GM23338 (cell line): ENCODE results near the gene C17orf107. TPM values are rescaled to one million over a fixed set of nuclear protein-coding genes. Genes with fewer than 3 reads are reported as not detected.

Source experiments
- ATAC-seq: fragments of 200-7000 bp; cut with Tn5 transposase; 3 replicates; pipeline ENCODE4 v1.9.1; 2020
- DNase-seq: peaks from one replicate; pipeline ENCODE4 v3.0.0-alpha.2; 2015; ENCODE audit warnings: low spot score
- H2AFZ ChIP-seq: fragments of 200-600 bp; sonication (generic); 2 replicates; pipeline ENCODE4 v1.8.0; 2016; ENCODE audit warnings: antibody characterized with exemption, mild to moderate bottlenecking, moderate library complexity
- H3F3A ChIP-seq: fragments of 200-600 bp; sonication (generic); replicated peaks from 2 replicates; pipeline ENCODE4 v1.8.0; 2017; ENCODE audit warnings: antibody characterized with exemption, mixed run types, low read depth
- H3K27ac ChIP-seq: fragments of 200-600 bp; sonication (generic); 2 replicates; pipeline ENCODE4 v1.6.1; 2016; ENCODE audit warnings: low read depth
- H3K27me3 ChIP-seq: fragments of 200-600 bp; sonication (generic); 2 replicates; pipeline ENCODE4 v1.8.0; 2016; ENCODE audit warnings: mild to moderate bottlenecking, mixed run types, moderate library complexity; ENCODE audit not compliant: insufficient read depth
- H3K36me3 ChIP-seq: fragments of 200-600 bp; sonication (generic); 2 replicates; pipeline ENCODE4 v1.8.0; 2016; ENCODE audit warnings: mild to moderate bottlenecking; ENCODE audit not compliant: insufficient read depth
- H3K4me1 ChIP-seq: fragments of 200-600 bp; sonication (generic); 2 replicates; pipeline ENCODE4 v1.8.0; 2016; ENCODE audit warnings: mild to moderate bottlenecking, moderate library complexity; ENCODE audit not compliant: insufficient read depth
- H3K4me2 ChIP-seq: fragments of 200-600 bp; sonication (generic); 2 replicates; pipeline ENCODE4 v1.7.1; 2017; ENCODE audit warnings: mixed run types
- H3K4me3 ChIP-seq: fragments of 200-600 bp; sonication (generic); 2 replicates; pipeline ENCODE4 v1.6.1; 2016; ENCODE audit warnings: mixed run types
- H3K79me2 ChIP-seq: fragments of 200-600 bp; sonication (generic); replicated peaks from 2 replicates; pipeline ENCODE4 v1.8.0; 2017; ENCODE audit warnings: mild to moderate bottlenecking; ENCODE audit not compliant: insufficient read depth
- H3K9me2 ChIP-seq: fragments of 200-600 bp; sonication (generic); 2 replicates; pipeline ENCODE4 v1.8.0; 2017; ENCODE audit not compliant: insufficient read depth
- H4K20me1 ChIP-seq: fragments of 200-600 bp; sonication (generic); replicated peaks from 2 replicates; pipeline ENCODE4 v1.8.0; 2017; ENCODE audit warnings: mild to moderate bottlenecking; ENCODE audit not compliant: insufficient read depth
- H3K27ac Mint-ChIP-seq: 2 replicates; pipeline ENCODE4 v1.8.0; 2020; ENCODE audit warnings: inconsistent platforms, mild to moderate bottlenecking, moderate library complexity, mixed read lengths
- H3K27me3 Mint-ChIP-seq: 3 replicates; pipeline ENCODE4 v1.8.0; 2022; ENCODE audit warnings: low read depth, mild to moderate bottlenecking, moderate library complexity, mixed read lengths, inconsistent platforms; ENCODE audit not compliant: insufficient read depth, poor library complexity
- H3K36me3 Mint-ChIP-seq: 3 replicates; pipeline ENCODE4 v1.8.0; 2021; ENCODE audit warnings: low read depth, mild to moderate bottlenecking, inconsistent platforms, moderate library complexity, mixed read lengths
- H3K4me1 Mint-ChIP-seq: 3 replicates; pipeline ENCODE4 v1.8.0; 2020; ENCODE audit warnings: mild to moderate bottlenecking, inconsistent platforms, mixed read lengths
- H3K4me3 Mint-ChIP-seq: 3 replicates; pipeline ENCODE4 v1.8.0; 2021; ENCODE audit warnings: moderate library complexity, mild to moderate bottlenecking, inconsistent platforms, mixed read lengths
- H3K9me3 Mint-ChIP-seq: 3 replicates; pipeline ENCODE4 v1.8.0; 2020; ENCODE audit warnings: moderate library complexity, mild to moderate bottlenecking, inconsistent platforms, mixed read lengths
- ETS1 ChIP-seq: IDR thresholded peaks from 2 replicates; pipeline ENCODE4 v1.6.1; 2016; ENCODE audit warnings: antibody characterized with exemption
- EZH2phosphoT487 ChIP-seq: fragments of 200-600 bp; sonication (generic); IDR thresholded peaks from one replicate; pipeline ENCODE4 v1.8.1; 2018; ENCODE audit warnings: antibody characterized with exemption; ENCODE audit not compliant: unreplicated experiment
- POLR2AphosphoS5 ChIP-seq: IDR thresholded peaks from 2 replicates; pipeline ENCODE4 v1.6.1; 2016; ENCODE audit warnings: antibody characterized with exemption, low read depth
- REST ChIP-seq: IDR thresholded peaks from one replicate; pipeline ENCODE4 v1.6.1; 2018; ENCODE audit warnings: antibody characterized with exemption; ENCODE audit not compliant: unreplicated experiment
- ZNF331 ChIP-seq: fragments of 250-450 bp; sonication (Bioruptor Pico); IDR thresholded peaks from 2 replicates; pipeline ENCODE4 v1.5.0; 2020; ENCODE audit warnings: low read depth, mild to moderate bottlenecking, moderate library complexity
- ZNF462 ChIP-seq: fragments of 250-450 bp; sonication (Bioruptor Pico); IDR thresholded peaks from 2 replicates; pipeline ENCODE4 v1.5.0; 2020; ENCODE audit warnings: mild to moderate bottlenecking, moderate library complexity
- polyA plus RNA-seq: library from polyadenylated mRNA; unstranded; fragments of >200 nt; fragmentation: Nextera tagmentation; extraction: Ambion mirVana; gene quantifications from 2 replicates; pipeline ENCODE4 v1.2.1, GENCODE V29; 2016
- total RNA-seq: library from RNA; depleted of rRNA; stranded (reverse); fragments of >200 nt; shearing (Covaris generic); gene quantifications from 2 replicates; pipeline ENCODE4 v1.2.3, GENCODE V29; 2014

C17orf107 gene
- total and polyA plus RNA-seq, 2 experiments from 2014 or later: 1.9 to 5.9 TPM

- TF ChIP-seq ZNF462 (CRISPR knock-in tag): no peak
- TF ChIP-seq REST: no peak
Observed at GRCh38 chr17:4853208-4853671, 46.1 kb upstream of the C17orf107 start (continued).

GRCh38 chr17:4854111-4854681 lies 45.1 kb upstream of the C17orf107 start:
- no peaks in the 10 kb centered on the region for H3K9me2 ChIP-seq
- peaks cover 9% of the 10 kb centered on the region; the same call in 1 of the 3 replicates for H3K36me3 Mint-ChIP-seq
- H3K4me2 ChIP-seq: peak overlapping the region; percentile 55; the same call in 1 of the 2 replicates
- ATAC-seq (no peak; the same call in 2 of the 3 replicates), DNase-seq (no peak)
- no peaks in the 10 kb centered on the region; the same call in 2 of the 3 replicates for H3K9me3 Mint-ChIP-seq
- H3K27me3 ChIP-seq: no peaks in the 10 kb centered on the region
- H3K4me1 ChIP-seq: peaks cover 60% of the 10 kb centered on the region
- no peak overlapping the region for H3K4me3 ChIP-seq
- H3K27me3 Mint-ChIP-seq: peaks cover 23% of the 10 kb centered on the region
- peaks cover 31% of the 10 kb centered on the region for H3K79me2 ChIP-seq
- no peak overlapping the region for H3K4me3 Mint-ChIP-seq
- no peaks in the 10 kb centered on the region for H3K36me3 ChIP-seq
- peaks cover 11% of the 10 kb centered on the region; the same call in 1 of the 2 replicates for H3F3A ChIP-seq
- H3K27ac Mint-ChIP-seq: peak overlapping the region; percentile 89
- peaks cover 70% of the 10 kb centered on the region for H3K4me1 Mint-ChIP-seq
- peak overlapping the region; percentile 90 for H3K27ac ChIP-seq
- no peak overlapping the region for H2AFZ ChIP-seq
- TF ChIP-seq POLR2AphosphoS5: no peak
- no peak for TF ChIP-seq ZNF331 (CRISPR knock-in tag)
- no peak for TF ChIP-seq EZH2phosphoT487
- no peak for TF ChIP-seq REST
- no peak for TF ChIP-seq ETS1
- no peaks in the 10 kb centered on the region for H4K20me1 ChIP-seq
